ENCODE data around the gene SLC39A10.

DNA sequence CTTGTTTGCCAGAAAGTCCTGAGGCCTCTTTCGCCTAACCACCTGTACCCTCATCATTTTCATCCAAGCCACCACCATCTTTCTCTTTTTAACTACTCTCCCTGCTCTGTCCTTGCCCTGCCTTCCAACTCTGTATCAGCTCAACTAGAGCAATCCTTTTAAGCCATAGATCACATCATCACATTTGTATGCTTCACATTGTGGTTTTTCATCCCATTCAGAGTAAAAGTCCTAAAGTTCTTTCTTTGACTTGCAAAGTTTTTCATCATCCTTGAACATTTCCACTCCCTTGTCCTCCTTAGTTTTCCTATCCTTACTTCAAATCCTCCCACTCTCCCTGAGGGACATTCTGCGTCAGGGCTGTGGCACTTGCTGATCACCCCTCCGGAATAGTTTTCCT is 73.9 kb downstream of the SLC39A10 start:
- no peak for TF ChIP-seq EZH2 (IDR thresholded peaks at IDR 0.05; ENCODE audit: insufficient read depth, poor library complexity, severe bottlenecking)
- no peak for TF ChIP-seq EZH2phosphoT487 (IDR thresholded peaks at IDR 0.05; ENCODE audit: insufficient read depth, low read depth)

Data from GM23248 (cell line).